IPS DF 19.7 (cell line): Measurements from ENCODE around the gene ATXN8OS.
"Not testable (repeated sequence)": the region's sequence is repeated elsewhere in the genome, so short reads cannot be mapped to it uniquely, and the experiment has no call there.

Experiments
- DNase-seq: peaks from one replicate; pipeline ENCODE4 v3.0.0-alpha.2; 2013; ENCODE audit warnings: low read depth, low spot score

ATXN8OS gene

DNA sequence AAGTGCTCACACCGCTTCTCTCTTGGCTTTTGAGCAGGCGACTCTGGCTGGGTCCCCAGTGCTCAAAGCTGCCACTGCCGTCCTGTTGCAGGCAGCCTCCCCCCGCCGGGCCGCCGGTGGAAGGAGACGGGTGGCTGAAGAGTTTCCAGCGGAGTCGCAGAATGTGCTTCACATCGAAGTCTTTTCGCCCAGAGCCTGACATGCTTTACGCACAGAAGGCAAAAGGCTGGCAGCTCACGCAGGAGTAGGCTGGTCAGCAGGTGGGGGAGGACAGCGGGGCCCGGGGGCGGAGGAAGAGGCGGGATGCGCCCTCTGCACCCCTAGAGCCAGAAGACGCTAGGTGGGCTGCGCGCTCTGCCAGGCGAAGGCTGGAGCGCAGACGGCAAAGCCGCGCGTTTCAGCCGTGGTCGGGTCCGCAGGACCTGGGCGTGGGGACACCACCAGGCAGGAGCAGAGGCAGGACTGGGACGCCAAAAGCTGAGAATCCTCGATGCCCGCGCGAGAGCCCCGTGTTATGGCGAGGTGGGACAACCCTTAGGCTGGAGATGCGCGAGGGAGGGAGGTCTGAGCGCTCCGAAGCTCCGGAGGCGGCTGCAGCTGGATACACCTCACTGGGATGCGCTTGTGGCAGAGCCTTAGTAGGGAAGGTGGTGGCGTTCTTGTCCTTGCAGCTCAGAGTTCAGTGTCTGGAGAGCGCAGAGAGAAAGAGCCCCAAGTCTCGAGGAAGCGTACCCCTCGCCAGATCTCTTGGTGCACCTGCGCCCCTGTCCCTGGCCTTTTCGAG is at the start of gene ATXN8OS:
ATXN8OS (plus strand) TSS at position 329 of the 784 bp plus-strand sequence.
- no peak for DNase-seq

DNA sequence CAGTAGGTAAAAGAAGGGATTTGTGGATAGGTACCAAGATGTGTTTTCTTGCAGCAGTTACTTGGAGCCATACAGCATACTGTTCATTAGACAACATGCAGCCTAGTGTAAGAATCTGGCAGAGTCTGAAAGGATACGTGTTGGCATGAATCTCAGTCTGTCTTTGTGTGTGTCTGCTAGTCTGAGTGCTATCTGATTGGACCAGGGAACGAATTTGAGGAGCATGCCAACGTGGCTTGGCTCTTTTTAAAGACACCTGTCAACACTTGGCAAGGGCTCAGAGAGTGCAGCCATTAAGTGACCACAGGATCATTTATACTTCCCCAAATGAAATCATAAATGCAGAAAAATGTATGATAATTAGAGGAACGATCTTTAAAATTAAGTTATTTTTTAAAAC is 27.6 kb upstream of the ATXN8OS start:
- no peak for DNase-seq

DNA sequence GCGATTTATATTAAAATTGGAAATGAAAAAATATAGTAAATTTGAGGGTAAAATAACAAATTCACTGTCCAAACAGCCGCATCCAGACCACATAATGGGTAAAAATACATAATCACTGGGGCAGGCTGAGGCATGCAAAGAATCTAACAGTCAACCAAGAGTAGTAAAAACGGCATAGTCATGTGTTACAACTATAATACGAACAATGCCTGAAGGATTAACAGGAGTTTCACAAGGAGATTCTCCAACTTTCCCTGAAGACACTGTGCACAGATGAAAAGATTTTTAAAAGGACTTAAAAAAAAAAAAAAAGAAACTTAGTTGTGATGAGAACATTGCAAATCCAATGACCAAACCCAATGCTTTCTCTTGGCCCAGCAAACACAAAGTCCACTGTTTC is 20.4 kb upstream of the ATXN8OS start:
- no peak for DNase-seq

DNA sequence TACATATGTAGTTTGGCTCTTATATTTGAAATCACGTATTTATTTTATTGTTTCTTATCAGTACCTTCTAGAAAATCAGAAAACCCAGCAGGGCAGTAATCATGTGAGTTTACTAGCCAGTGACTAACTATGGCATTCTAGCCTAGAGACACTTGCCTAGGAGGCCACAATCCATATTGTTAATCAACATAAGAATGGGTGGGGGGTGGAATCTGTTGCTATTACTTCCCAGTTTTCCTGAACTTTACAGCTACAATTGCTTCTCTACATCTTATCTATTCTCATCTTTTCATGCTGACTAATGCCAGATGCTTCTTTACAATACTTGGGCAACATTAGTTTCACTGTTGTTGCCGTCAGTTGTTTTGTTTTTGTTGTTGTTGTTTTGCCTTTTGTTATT is 18.7 kb upstream of the ATXN8OS start:
- DNase-seq: no peak

DNA sequence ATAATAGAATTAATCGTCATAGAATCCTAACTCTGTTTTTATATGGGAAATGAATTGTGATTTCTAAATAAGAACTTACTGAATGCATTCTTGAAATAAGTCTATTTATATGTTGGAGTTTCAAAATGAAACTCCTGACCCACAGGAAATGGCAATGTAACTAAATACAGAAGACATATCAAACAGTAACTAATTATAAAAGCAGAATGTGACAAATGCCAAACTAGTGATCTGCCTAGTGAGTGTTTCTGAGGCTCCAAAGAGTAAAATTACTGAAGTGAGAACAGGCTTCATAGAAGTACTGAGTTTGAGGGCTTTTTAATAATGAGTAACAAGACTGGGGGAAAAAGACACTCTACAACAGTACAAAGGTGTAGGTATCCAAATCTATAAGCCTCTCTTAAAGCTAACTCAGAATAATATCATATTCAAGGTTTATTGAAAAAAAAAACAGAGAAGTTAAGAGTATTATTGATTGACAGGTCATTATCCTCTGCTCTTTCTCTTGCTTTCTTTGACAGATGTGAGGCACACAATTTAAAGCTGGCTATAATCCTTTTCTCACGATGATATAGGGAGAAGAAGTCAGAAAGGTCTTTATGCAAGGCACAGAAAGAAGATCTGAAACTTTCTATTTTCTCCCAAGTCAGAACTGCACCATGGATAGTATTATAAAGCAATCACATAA is 17.4 kb upstream of the ATXN8OS start:
- no peak for DNase-seq

DNA sequence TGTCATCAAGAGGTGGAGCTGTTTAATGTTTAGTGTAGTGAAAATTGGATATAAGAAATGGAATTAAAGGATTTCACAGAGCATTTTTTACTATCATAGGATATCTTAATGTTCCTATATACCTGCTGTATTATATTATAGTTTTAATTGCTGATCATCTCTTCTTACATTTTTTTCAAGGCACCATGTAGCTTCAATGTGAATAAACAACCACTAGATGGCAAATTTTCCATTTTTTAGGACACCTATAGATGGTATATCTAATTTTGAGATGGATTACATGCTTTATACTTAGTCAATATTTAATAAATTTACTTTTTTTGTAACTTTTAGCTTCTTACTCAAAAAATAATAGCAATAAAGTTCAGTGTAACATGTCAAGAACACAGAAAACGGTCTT is 9.0 kb upstream of the ATXN8OS start:
- no peak for DNase-seq

DNA sequence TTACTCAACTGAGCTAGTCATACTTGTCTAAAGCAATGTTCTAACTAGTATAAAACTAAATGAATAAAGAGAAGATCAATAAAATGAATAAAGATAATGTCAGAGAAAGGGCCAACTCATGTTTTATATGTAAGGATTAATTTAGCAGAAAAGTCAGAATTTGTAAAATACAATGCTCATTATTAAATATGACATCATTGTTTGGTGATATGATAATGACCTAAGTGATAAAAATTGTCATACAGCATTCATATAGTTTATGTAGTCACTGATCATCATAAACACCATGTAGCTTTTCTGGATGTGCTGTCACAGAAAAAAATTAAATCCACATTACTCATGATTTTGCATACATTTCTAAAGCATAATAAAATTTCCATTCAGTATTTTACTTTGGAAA is 3.1 kb upstream of the ATXN8OS start:
- DNase-seq: no peak

DNA sequence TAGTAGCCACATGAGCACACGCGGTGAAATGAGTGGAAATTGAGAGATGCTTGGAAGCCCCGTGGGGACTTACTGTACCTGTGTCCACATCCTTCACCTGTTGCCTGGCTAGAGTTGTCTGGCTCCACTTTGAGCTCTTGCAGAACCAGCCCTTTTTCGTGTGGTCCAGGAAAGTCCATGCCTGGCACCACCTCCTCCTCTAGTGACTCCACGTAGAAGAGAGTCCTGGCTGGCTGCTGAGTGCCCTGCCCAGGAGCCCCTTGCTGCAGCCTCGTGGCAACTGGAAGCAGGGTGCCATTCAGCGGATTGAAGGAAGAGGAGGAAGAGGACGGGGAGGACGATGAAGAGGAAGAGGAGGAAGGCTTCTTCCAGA is 515 bp upstream of the ATXN8OS start:
- no peak for DNase-seq

DNA sequence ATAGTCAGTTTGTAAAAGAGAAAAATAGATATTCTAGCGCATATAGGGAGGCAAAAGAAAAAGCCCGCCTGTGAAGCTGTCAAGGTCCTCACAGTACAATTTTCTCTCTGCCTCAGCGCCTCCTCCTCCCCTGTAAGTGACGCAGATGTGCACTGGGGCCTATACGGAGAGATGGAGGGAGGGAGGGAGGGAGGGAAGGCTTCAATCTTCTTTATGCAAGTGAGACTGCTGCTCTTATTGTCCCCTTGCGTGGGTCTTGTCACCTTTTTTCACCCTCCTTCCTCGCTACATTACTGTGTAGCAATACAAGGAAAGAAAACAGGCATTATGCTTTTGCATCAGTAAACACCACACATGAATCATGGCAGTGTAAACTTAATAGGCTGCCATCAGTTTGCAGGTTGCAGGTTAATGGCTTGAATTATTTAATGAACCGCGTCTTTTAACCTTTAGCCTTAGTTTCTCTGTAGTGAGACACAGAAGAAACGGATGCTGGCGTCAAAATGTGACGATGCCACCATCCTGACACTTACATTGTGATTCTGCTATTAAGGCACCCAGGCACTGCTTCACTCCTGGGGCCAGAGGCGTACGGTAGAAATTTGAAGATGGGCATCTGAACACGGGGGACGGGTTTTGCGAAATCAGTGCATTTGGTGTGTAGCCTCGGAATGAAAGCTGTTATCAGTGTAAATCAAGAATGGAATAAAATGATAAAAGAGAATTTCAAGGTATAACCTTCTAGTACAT is 905 bp downstream of the ATXN8OS start, which contains the start of gene KLHL1:
KLHL1 (minus strand) TSS at position 97 of the 750 bp plus-strand sequence. CDS start 753 bp downstream, outside the sequence.
- DNase-seq: no peak

DNA sequence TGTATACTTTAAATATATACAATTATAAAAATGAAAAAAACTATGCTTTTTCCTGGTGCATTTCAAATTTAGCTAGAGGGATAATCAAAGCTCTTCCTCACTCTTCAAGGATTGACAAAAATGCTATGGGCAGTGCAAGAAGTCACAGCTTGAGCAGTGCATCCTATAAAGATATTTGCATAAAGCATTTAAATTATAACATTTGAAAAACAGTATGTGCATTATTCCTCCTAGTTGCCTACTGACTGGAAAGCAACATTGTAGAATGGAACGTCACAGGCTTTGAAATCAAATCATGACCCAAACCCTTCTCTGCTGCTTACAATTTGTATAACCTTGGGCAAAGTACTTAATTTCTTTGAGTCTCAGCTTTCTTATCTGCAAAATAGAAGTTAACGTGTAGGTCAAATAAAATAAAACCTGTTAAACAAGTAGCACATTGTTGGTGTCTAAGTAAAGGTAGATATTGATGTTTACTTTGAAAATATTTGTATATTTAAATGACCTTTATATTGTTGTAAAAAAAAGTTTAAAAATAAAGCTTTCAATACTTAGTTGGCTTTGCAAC is 9.8 kb downstream of the ATXN8OS start:
- DNase-seq: no peak

DNA sequence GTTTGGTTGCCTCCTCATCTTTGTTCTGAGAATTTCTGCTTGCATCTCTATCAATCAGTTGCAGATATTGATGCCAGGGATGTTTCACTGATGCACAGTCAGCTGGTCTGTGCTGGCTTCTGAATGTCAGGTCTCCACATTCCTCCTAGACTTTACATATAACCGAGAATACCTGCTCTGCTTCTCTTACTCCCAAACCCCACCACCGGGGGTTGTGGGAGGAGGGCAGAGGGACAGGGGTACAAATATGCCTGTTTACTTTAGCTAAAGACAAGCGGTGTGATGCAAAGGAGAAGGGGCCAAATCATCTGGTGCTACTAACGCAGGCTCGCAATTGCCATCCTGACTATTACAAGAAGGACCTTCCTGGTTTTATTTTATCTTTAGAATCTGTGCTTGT is 18.1 kb downstream of the ATXN8OS start:
- no peak for DNase-seq

DNA sequence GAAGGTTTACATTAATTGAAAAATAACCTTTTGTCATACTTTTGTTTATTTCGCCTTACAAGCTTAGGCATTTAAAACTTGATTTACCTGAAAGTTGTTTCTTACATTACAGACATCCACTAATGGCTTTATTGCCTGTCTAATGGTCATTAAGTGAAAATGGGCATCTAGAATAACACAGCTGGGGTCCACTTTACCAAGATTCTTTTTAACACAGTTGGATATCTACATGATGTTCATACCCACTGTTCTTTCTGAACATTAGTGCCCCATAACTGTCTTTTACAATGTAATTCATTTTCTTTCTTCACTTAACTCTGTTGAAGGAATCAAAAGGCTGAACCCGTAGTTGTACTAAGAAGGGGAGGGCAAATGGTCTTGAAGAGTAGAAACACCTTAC is 20.5 kb downstream of the ATXN8OS start:
- no peak for DNase-seq

DNA sequence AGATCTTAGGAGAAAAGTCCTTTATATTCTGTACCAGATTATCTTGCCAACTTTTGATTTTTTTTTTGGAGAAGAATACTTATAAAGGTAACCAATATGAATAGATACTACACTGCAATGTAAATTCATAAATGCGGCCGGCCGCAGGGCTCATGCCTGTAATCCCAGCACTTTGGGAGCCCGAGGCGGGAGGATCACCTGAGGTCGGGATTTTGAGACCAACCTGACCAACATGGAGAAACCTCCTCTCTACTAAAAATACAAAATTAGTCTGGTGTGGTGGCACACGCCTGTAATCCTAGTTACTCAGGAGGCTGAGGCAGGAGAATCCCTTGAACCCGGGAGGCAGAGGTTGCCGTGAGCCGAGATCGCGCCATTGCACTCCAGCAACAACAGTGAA is 35.0 kb downstream of the ATXN8OS start:
- DNase-seq: not testable (repeated sequence)

DNA sequence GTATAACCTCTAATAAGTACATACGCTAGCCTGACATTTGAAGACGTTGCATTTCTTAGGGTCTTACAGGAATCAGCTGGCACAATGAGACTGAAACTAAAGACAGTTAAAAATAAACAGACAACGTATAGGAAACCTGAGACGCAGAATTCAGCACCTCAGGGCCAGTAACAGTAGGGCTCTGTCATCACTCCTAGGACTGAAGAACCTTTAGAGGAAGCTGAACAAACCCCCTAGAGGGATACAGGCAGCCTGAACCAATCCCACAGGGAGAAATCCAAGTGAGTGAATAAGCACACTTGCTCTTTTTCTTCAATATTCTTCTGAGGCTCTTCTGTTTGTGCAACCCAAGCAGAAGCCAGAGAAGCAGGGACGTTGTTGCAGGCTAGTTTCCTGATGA is 54.5 kb downstream of the ATXN8OS start:
- no peak for DNase-seq

DNA sequence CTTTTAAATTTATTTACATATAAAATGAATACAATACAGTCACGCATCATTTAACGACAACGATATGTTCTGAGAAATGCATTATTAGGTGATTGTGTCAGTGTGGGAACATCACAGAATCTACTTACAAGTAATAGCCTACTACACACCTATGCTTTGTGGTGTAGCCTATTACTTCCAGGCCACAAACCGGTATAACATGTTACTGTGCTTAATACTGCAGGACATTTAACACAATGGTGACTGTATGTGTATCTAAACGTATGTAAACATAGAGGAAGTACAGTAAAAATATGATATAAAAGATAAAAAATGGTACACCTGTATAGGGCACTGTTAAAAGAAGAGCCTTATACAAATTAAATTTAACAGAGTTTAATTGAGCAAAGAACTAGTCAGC is 63.1 kb downstream of the ATXN8OS start:
- no peak for DNase-seq

DNA sequence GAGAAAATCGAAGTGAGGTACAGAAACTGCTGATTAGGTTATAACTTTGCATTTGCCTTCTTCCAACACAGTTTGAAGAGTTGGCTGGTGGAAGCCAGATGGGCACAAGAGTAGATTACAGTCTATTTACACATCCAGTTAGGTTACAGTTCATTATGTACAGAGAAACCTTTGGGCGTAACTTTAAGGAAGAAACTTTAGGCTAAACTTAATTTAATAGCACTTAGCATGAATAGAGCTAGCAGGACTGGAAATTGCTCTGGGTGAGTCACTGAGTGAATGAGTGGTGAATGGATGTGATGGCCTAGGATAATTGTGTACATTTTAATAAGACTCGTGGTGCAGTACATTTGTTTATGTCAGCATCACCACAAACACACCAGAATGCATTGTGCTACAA is 63.5 kb downstream of the ATXN8OS start:
- no peak for DNase-seq

DNA sequence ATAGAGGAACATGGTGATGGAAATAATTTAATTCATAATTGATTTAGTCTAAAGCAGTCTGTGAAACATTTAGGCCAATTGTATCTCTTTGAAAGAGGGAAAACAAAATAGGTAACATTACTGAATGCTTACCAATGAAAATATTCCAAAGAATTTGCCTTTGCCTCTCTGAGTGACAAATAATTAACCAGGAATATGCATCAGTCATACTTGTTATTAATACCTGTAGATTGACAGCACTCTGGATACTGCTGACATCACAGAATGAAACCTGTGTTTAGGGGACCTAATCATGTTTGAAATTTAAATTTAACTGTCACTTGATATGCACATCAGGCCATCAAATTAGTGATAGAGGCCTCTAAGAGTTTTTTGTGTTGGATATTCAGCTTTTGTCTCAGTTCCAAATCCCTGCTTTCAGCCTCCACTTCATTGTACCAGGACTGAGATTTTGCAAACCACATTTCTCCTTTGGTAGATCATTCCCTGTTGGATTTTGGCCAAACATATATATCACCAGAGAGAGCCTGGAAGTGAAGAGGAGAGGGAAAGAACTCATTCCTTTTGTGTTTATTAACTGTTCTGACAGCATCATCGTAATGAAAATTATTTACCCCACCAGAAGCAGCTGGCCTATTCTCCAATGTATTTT is 65.4 kb downstream of the ATXN8OS start:
- no peak for DNase-seq

DNA sequence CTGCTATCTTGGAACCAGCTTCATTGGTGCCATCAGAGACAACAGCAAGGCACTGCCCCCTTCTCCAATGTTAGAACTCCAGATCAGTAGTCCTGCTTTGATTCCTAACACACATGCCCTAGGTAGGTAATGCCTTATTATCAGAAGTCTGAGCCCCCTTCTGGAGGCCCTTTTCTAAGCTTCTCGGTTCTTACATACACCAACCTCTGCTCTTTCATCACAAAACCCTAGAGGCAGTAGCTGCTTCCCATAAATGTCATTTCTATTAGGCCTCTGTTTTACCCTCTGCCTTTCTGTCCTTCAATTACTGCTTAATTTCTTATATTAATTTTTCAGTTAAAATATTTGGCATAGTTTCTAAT is 66.0 kb downstream of the ATXN8OS start:
- DNase-seq: no peak

DNA sequence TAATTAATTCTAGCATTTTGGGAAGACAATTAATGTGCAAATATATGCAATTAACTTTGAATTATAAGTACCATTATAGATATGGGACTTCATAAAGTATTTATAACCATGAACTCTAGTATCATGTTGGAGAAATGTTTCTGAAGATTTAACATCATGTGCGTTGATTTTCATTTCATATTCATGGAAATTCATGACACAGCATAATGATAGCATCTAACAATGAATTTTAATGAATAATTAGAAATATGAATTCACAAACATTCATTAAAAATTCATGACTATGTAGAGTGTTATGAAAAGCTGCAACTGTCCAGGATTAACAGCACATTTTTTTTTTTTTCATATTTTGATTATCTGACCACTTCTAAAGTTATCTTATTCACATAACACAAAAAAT is 70.7 kb downstream of the ATXN8OS start:
- DNase-seq: no peak
